Jurkat, Clone E6-1 (cell line): ENCODE results near the gene SHISA7.
A peak's percentile ranks its signal among the peaks of the same experiment; 100 is the strongest.
"Not testable (repeated sequence)": the region's sequence is repeated elsewhere in the genome, so short reads cannot be mapped to it uniquely, and the experiment has no call there.

Source experiments
- DNase-seq: peaks from one replicate; pipeline ENCODE4 v3.0.0-alpha.2; 2011; ENCODE audit warnings: low read depth, low spot score
- H3K4me3 ChIP-seq: 2 replicates; pipeline ENCODE4 v1.5.1; 2011; ENCODE audit warnings: mild to moderate bottlenecking, low read length, control low read depth, moderate library complexity

Gene SHISA7

DNA sequence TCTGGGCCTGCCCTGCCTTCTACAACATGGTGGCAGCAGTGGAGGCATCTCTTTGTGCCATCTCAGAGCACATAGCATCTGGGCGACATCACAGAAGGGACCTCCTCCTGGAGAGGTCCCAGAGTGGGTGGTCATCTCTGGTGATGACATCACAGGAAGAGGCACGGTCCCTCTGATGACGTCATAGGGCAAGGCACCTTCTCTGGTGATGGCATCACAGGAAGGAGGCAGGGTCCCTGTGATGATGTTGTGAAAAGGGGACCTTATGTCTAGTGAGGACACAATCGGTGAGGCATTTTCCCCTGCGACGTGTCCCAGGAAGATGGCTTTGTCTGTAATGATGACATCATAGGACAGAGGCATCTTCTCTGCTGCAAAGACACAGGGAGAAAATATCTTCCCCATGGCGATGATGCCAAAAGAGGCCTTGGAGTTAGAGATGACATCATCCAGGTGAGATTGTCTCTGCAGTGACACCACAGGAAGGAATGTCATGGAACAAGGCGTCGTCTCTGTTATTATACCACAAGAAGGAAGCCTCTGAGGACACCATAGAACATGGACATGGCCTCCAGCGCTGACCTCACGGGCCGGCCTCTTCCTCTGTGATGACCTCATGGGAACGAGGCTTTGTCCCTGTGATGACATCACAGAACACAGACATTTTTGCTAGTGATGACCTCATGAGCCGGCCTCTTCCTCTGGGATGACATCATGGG is 10.7 kb downstream of the SHISA7 start:
- H3K4me3 ChIP-seq = no peak overlapping the region
- no peak for DNase-seq

DNA sequence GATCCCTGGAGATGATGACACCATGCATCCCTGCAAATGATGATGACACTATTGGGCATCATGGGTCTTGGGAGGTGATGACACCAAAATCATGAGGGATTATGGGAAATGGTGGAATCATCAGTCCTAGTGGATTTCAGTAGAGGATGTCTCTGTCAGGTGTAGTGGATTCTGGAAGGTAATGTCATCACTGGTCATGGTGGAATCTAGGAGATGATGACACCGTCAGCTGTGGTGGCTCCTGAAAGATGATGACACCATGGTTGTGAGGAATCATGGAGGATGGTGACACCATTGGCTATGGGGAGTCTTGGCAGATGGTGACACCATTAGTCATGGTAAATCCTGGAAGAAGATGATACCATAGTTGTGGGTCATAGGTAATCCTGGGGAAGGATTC is 11.9 kb downstream of the SHISA7 start:
- no peak for DNase-seq
- H3K4me3 ChIP-seq = no peak overlapping the region

DNA sequence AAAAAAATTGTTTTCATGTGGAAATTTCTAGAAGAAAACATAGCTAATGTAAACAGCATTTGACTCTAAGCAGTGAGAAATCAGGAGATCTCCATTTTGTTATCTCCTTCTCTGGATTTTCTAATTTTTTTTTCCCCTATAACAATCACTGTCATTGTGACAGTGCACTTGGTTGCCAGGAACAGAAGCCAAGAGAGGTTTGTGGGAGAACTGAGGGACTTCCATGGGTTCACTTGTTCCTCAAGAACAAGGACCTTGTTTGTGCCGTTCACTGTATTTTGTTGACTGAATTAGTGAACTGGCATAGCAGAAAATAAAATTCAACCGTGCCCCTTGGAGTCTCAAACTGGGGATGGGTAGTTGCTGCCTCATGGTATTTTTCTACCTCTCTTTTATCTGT is 17.1 kb downstream of the SHISA7 start:
- H3K4me3 ChIP-seq = no peak overlapping the region
- DNase-seq = no peak

DNA sequence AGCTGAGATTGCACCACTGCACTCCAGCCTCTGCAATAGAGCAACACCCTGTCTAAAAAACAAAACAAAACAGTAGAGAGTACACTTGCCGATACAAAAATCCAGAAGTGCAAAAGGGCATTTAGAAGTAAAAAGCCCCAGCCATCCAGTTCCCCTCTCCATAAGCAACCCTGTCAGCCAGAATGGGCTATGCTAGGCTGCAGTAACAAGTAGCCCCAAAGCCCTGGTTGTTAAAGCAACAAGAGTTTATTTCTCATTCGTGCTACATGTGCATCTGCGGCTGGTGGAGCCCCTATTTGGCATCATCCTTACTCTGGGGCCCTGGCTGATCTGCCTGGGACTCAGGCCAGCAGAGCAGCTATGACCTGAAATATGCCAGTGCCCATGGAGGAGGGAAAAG is 18.6 kb downstream of the SHISA7 start:
- no peak for DNase-seq
- no peak overlapping the region for H3K4me3 ChIP-seq

DNA sequence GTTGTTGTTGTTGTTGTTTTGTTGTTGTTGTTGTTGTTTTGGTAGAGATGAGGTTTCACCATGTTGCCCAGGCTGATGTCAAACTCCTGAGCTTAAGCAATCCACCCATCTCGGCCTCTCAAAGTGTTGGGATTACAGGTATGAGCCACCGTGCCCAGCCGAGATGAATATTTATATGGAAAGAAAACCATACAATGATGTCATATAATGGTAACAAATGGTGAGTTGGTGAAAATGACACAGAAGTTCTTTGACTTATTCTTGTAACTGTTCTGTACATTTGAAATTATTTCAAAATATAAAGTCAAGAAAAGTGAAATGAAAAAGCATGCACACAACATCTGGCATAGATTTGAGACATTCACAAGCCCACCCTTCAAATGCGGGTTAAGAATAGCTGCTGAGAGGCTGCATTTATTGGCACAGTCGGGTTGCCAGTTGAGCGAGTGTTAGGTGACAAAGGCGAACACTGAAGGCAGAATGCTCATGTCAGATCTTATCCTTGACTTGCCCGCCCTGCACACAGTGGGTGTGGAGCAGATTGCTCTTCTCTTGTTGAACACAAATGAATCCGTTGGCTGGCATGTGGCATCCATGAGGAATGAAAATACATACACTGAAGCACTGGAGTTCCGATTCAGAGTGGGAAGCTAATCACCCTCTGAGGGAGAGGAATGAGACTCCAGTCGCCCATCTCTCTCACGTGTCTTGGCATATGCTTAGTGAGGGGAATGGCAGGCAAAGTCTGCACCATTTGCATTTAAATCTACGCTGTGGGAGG is 19.7 kb downstream of the SHISA7 start:
- no peak for DNase-seq
- no peak overlapping the region for H3K4me3 ChIP-seq

DNA sequence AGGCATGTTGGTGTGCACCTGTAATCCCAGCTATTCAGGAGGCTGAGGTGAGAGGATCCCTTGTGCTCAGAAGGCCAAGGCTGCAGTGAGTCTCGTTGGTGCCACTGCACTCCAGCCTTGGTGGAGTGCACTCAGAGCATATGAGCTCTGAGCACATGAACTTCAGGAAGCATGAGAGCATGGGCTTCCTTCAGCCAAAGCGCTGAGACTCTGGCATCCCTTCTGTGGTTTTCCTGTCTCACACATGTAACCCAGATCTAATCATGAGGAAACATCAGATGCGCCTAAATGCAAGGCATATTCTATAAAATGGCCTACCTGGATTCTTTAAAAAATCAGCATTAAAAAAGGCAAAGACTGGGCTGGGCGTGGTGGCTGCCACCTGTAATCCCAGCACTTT is 21.8 kb downstream of the SHISA7 start:
- DNase-seq = peak; percentile 88

DNA sequence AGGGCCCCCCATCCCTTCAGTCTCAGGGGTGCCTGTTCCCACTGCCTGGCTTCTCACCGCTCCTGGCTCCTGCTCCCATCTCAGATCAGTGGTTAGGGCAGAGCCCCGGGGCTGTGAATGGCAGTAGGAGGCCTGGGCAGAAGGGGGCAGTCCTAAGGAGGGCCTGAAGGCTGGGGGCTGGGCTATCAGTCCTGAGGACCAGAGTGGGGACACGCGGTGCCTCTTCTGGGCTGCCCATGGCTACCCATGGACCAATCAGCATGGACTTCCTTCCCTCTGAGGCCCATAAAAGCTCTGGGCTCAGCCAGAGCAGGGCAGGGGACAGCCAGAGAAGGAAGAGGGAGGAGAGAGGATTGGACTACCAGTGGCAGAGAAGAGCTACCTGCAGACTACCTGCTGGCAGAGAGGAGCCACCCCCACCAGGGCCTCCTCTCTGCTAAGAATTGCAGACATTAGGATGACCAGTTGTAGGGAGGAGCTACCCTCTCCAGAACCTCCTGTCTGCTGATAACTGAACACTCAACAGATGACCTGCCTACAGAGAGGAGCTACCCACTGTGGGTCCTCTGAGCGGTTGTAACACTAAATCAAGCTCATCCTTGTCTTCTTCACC is 23.4 kb downstream of the SHISA7 start:
- H3K4me3 ChIP-seq = no peak overlapping the region
- no peak for DNase-seq

More for the DNA sequence above, 21.8 kb downstream of the SHISA7 start:
- H3K4me3 ChIP-seq = not testable (repeated sequence)

DNA sequence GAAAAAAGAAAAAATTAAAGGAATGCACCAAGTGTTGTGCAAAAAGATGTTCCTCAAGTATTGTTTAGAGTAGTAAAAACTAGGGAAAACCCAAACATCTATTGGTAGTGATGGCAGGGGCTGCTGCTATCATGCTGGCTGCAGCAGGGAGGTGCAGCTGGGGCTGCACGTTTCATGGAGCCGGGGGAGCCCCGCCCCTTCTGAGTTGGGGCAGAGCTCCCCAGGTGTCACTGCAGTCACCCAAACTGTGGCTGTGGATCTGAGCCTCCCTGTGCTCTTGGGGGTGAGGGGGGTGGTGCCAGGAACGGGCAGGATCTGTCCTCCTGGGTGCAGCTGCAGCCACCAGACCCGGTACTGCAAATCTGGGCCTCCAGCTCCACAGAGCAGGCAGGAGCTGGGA is 24.0 kb downstream of the SHISA7 start:
- H3K4me3 ChIP-seq = no peak overlapping the region

DNA sequence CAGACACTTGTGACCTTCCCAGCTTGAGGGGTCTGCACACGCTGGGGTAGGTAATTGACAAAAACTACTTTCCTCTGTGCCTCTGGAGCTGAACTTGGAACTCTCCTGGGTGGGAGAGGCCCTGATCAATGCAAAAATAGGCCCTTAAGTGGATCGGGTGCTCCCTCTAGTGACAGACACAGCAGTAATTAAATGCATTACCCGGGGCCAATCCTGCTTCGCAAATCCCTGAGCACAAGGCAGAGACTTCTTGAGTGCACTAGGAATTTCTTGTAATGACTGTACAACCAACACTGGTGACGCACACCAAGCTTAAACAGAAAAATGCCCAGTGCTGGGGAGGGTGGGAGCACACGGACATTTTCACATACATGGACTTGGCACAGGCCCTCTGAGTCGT is 24.9 kb downstream of the SHISA7 start:
- no peak overlapping the region for H3K4me3 ChIP-seq
- DNase-seq = peak; percentile 65

More for the DNA sequence above, 24.0 kb downstream of the SHISA7 start:
- peak; percentile 38 for DNase-seq

DNA sequence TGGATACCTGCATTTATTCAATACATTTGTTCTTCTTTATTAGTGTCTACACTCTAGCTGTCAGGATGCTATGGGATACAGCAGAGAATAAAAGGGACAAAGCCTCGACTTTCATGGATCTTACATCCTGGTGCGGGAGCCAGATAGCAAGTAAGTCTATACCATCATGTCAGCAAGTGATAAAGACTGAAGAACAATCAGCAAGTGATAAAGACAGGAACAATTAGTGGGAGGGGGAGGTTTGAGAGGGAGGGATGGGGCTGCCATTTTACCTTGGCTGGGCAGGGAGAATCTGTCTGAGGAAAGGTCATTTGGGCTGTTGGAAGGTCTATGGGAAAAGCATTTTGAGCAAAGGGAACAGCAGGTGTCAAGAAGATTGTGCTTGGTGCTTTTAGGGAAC is 32.9 kb downstream of the SHISA7 start:
- H3K4me3 ChIP-seq = no peak overlapping the region
- no peak for DNase-seq

DNA sequence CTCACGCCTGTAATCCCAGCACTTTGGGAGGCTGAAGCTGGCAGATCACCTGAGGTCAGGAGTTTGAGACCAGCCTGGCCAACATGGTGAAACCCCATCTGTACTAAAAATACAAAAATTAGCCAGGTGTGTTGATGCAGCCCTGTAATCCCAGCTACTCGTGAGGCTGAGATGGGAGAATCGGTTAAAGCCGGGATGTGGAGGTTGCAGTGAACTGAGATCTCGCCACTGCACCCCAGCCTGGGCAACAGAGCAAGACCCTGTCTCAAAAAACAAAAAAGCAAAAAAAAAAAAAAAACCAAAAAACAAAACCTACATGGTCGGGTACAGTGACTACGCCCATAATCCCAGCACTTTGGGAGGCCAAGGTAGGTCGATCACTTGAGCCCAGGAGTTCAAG is 33.9 kb downstream of the SHISA7 start:
- not testable (repeated sequence) for H3K4me3 ChIP-seq, DNase-seq

DNA sequence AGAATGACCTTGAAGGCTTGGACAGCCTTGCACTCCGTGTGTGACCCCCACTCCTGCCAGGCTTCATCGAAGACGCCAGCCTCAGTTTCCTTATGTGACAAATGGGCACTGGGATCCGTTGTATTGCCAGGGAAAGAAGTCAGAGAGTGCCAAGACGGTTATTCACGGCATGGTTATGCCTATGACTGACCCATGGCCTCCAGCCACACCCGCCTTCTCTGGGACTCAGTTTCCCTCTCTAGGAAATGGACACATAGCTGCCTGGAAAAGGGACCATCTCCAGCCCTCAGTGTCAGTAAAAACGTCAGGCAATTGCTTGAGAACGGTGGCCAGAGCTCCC is 34.6 kb downstream of the SHISA7 start:
- DNase-seq = no peak
- peak overlapping the region; percentile 34 for H3K4me3 ChIP-seq

DNA sequence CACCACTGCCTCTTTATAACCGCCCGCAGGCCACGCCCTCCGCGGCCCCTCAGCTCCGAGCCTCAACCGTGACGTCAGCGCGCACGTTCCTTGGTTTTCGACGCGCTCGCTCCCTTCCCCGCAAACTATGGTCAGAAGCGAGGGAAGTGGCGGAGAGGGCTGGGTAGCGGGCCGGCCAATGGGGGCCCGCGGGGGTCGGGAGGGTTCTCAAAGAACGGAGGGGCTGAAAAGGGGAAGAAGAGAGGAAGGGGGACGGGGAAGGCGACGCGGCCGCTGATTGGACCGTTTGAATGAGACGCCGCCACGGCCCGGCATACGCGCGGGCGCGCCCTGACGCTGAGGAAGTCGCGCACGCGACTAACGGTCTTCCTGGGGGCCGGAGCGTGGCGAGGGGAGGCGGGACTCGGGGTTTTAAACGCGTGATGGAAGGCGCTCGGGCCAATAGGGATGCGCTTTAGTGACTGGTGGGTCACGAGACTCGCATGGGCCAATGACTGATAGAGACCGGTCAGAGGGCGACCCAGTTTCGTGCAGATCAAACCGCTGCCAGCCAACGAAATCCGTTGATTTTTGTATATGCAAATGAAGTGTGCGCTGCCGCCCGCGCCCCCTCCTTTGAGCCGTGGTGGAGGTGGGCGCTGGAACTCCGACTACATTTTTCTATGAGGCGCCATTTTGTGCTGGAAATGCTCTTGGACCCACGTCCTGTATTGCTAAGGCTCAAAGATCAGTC is 35.1 kb downstream of the SHISA7 start:
- H3K4me3 ChIP-seq = peak overlapping the region; percentile 91
- peak; percentile 99 for DNase-seq

DNA sequence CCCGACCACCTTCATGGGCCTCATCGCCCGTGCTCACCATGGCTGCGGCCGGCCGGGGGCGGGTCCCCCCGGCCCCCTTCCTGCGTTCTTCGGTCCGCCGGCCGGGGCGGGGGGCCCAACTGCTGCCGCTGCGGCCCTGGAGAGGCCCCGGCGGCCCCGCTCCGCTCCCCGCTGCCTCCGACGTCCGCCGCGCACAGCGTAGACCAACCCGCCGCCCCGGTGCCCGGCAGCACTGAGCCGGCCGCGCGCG is 35.6 kb downstream of the SHISA7 start, which contains the start of gene UBE2S:
UBE2S (minus strand) TSS at position 239 of the 250 bp plus-strand sequence; CDS start at position 40, 199 bp downstream.
- peak within 1 kb of the TSS; percentile 91 for H3K4me3 ChIP-seq
- DNase-seq = not testable (repeated sequence)

DNA sequence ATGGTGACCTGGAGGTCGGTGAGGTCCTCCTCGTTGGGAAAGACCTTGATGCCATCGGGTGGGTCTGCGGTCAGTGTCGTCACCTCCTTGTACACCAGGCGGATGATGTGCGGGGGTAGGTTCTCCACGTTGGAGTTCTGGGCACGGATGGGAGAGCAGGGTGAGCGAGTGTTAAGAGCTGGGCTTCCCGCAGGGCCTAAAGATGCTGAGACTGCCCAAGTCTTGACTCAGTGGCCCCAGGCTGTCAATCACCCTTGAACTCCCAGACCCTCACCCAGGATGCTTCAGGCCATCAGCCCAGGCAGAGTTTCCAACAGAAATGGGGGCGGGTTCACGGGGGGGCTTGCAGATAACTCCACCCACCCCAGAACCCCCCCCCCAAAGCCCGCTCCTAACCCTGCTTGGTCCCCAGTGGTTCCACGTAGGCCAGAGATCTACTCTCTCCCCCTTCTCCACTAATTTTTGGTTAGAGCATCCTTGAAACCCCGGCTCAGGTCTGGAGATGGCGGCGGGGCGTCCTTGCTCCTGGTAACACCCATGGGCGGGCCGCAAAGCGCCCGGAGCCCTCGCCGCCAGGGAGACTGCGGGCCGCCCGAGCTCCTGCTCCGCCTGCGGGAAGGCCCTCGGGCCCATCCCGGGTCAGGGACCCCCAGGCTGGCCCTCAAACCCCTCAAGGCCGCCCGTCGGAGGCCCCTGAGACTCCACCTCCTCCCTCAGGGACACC is 36.1 kb downstream of the SHISA7 start:
- DNase-seq = no peak
- peak overlapping the region; percentile 91 for H3K4me3 ChIP-seq

DNA sequence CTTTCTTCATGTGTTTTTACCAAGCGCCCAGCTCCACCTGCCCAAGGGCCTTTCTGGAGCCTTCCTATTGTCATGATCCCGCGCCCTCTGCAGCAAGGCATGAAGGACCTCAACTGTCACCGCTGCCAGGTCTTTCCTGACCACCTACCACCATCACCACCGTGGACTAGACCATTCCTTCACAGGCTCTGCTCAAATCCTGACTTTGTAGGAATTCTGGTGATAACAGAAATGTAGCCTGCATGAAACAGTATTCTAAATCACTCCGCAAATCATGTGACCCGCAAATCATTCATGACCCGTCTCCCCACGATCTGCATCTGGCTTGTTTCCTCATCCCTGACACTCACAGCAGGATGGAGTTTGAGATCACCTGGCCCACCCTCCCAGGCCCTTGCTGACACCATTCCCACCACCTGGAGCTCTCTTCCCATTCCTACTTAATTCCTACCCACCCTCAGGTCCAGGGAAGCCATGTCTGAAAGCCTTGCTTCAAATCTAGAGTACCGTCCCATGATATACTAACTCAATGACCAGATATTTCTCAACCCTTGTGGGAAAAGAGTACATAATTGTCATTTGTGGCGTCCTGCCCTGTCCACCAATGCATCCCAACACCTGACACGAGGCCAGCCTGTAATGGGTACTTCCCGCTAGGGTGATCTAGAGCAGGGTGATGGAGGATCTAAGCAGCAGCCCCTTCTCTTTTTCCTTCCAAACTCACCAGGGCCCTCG is 36.8 kb downstream of the SHISA7 start:
- H3K4me3 ChIP-seq = peak overlapping the region; percentile 91
- DNase-seq = no peak

DNA sequence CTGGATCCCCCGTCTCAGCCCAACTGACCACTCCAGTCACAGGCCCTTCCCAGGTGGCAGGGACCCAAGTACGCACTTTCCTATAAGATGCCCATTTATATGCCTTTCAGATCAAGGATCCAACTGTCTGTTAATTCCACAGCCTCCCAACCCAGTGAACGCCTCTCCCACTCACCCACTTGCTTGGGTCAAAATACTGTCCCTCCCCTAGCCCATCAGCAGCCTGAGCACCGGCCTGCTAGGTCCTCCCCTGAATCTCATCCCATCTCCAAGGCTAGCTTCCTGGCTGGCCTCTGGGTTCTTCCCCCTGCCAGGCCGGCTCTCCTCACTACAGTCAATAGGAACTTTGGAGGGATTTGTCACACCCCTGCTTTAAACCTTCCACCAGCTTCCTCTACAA is 37.5 kb downstream of the SHISA7 start:
- no peak overlapping the region for H3K4me3 ChIP-seq
- DNase-seq = no peak

DNA sequence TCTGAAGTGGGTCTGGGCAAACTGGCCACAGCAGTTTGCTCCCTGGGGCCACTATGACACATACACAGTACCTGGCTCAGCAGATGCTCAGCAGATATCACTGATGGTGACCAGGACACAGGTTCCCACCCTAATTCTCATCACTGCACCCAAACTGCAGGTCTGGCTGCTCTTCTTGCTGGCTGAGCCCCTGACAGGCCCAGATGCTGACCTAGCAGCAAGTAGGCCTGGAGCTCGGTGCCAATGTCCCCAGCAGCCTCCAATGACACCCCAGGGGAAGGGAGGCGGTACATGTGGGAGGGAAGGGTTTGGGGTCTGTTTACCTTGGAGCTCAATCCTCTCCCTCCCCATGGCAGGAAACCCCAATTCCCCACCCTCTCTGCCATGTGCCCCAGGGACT is 40.6 kb downstream of the SHISA7 start:
- no peak for DNase-seq
- H3K4me3 ChIP-seq = no peak overlapping the region

DNA sequence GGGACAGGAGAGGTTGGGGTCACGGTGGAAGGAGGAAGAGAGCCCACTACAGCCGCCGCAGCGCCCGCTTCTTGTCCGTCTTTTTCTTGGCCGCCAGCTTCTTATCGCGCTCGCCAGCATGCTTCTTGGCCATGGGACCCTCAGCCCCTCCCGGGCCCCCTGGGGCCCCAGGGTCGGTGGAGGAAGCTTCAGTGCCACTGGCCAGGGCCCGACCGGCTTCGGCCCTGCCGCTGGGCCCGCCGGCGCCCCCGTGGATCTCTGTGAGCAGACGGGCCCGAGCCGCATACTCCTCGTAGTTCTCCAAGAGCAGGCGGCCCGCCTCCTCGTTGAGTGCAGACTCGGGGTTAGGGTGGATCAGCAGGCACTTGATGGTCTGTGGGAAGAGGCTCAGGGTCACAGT is 41.7 kb downstream of the SHISA7 start:
- not testable (repeated sequence) for DNase-seq

More for the DNA sequence above, 41.7 kb downstream of the SHISA7 start:
- not testable (repeated sequence) for H3K4me3 ChIP-seq
